Endothelial cell (in vitro differentiated cells): Measurements from ENCODE around the gene B4GALT1. TPM values are rescaled to one million over a fixed set of nuclear protein-coding genes. Genes with fewer than 3 reads are reported as not detected.
A peak's percentile ranks its signal among the peaks of the same experiment; 100 is the strongest.

ENCODE experiments used
- DNase-seq: peaks from one replicate; pipeline ENCODE4 v3.0.0; 2021; ENCODE audit warnings: low spot score
- H3K27ac Mint-ChIP-seq: one replicate; pipeline ENCODE4 v1.8.0; 2021; ENCODE audit warnings: mixed read lengths, inconsistent platforms; ENCODE audit not compliant: unreplicated experiment
- H3K27me3 Mint-ChIP-seq: one replicate; pipeline ENCODE4 v1.8.0; 2021; ENCODE audit warnings: mild to moderate bottlenecking, moderate library complexity, mixed read lengths, inconsistent platforms; ENCODE audit not compliant: unreplicated experiment
- H3K36me3 Mint-ChIP-seq: one replicate; pipeline ENCODE4 v1.8.0; 2021; ENCODE audit warnings: mild to moderate bottlenecking, low read depth, mixed read lengths, inconsistent platforms; ENCODE audit not compliant: unreplicated experiment
- H3K4me1 Mint-ChIP-seq: one replicate; pipeline ENCODE4 v1.8.0; 2021; ENCODE audit warnings: mild to moderate bottlenecking, mixed read lengths, inconsistent platforms; ENCODE audit not compliant: unreplicated experiment
- H3K4me3 Mint-ChIP-seq: one replicate; pipeline ENCODE4 v1.8.0; 2021; ENCODE audit warnings: mild to moderate bottlenecking, mixed read lengths, inconsistent platforms; ENCODE audit not compliant: unreplicated experiment
- H3K9me3 Mint-ChIP-seq: one replicate; pipeline ENCODE4 v1.8.0; 2021; ENCODE audit warnings: mixed read lengths, inconsistent platforms; ENCODE audit not compliant: unreplicated experiment
- CTCF ChIP-seq: fragments of 200-600 bp; sonication (generic); IDR thresholded peaks from one replicate; pipeline ENCODE4 v1.5.0; 2021; ENCODE audit warnings: antibody characterized with exemption; ENCODE audit not compliant: unreplicated experiment
- total RNA-seq: library from RNA; stranded (reverse); fragmentation: NEBNext Ultra II Directional; extraction: Animal tissue kit (Norgen Biotek cat#: 25700); gene quantifications from one replicate; pipeline ENCODE4 v1.2.1, GENCODE V29; 2021; ENCODE audit not compliant: unreplicated experiment

B4GALT1 gene
- total RNA-seq, 1 donor from 2014 or later: 86.7 TPM

DNA sequence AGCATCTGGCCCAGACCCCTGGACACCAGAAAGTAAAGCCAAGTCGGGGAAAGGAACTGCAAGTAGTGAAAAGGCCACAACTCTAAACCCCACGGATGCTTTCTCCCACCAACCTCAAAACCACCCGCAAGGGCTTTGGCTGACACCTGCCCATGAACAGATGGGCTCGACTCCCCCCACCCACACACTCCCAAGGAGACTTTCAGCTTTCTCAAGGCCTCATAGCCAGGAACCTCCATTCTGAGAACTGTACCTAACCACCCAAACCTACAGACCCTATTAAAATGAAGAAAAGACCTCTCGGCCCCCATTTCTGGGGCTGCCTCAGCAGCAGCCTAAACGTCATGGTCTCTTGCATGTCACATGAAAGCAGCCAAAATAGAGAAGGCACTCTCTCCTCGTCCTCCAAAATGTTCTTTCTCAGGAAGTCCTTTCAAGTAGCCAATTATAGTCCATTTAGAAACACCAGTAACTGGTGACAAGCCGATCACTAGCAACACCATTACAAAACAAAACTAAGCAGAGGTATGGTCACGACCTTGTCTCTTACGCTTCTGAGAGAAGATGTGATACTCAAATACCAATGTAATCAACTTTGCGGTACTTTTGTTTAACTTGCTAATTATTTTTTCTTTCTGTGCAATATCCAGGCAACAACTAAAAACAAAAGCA is 2.9 kb downstream of the B4GALT1 start:
- peaks cover 66% of the 10 kb centered on the region for H3K4me1 Mint-ChIP-seq
- H3K4me3 Mint-ChIP-seq: peak overlapping the region; percentile 78
- DNase-seq: no peak
- peaks cover 14% of the 10 kb centered on the region for H3K36me3 Mint-ChIP-seq
- H3K27me3 Mint-ChIP-seq: peaks cover 17% of the 10 kb centered on the region
- peak overlapping the region; percentile 74 for H3K27ac Mint-ChIP-seq
- no peak for TF ChIP-seq CTCF
- no peaks in the 10 kb centered on the region for H3K9me3 Mint-ChIP-seq

DNA sequence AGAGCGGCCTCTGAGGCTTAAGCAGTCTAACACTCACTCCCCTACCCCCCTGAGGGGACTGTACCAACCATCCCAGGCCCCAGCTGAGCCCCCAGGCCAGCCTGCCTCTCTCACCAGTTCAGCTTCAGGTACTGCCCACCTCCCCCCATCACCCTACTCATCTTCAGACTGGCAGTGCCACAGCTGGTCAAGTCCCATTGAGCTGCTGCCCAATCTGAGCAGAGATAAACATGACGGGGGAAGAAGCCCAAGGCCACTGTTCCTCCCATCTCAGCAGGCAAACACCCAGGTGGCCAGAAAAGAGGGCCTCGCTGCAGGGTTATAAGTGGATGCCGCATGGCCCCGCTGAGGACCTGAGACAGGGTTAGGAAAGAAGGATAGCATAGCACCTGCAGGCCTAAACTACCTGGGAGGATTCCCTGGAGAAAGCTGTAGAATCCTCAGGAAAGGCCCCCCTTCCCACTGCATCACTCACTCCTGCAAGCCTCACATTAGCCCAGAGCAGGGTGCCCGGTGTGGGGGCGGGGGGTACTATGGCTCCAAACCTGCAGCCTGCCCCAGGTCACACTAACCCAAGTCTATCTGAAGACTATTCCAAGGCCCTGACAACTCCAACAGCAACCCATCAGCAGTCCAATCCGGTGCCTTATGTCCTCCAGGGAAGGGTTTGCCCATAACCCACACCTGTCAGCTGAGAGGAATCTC is 3.6 kb downstream of the B4GALT1 start:
- Mint-ChIP-seq H3K4me1 (peaks cover 67% of the 10 kb centered on the region), H3K36me3 (peaks cover 8% of the 10 kb centered on the region), H3K4me3 (no peak overlapping the region), H3K9me3 (no peaks in the 10 kb centered on the region), H3K27ac (no peak overlapping the region), H3K27me3 (peaks cover 11% of the 10 kb centered on the region)
- no peak for DNase-seq
- no peak for TF ChIP-seq CTCF

GRCh38 chr9:33162721-33163311 is 4.3 kb downstream of the B4GALT1 start:
- Mint-ChIP-seq H3K27me3 (peaks cover 13% of the 10 kb centered on the region), H3K27ac (peak overlapping the region; percentile 61), H3K4me3 (no peak overlapping the region), H3K36me3 (peaks cover 5% of the 10 kb centered on the region), H3K9me3 (no peaks in the 10 kb centered on the region), H3K4me1 (peaks cover 72% of the 10 kb centered on the region)
- no peak for TF ChIP-seq CTCF
- no peak for DNase-seq

DNA sequence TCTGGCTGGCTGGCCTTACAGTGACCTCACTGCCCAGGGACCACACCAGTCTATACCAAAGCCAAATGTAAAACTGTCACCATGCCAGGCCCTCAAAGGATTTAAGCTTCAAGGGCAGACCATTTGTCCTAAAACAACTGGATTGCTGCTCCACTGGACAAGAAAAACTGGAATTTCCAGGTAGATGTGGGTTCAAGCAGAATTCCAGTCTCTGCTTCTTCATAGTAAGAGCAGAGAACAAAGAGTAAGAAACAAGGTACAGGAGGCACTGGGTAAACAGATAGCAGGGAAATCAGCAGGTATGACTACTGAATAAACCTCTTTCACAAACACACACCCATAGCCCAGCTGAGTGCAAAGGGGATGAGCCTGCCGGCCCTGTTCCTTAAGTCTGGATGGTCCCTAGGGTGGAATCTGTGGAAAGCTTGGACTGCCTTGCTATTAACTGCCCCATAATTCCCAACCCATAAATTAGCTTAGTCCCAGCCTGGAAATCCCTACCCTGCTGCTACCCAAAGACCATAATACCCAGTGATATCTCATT is 5.5 kb downstream of the B4GALT1 start:
- no peak overlapping the region for H3K27ac Mint-ChIP-seq
- H3K9me3 Mint-ChIP-seq: no peaks in the 10 kb centered on the region
- H3K36me3 Mint-ChIP-seq: peaks cover 5% of the 10 kb centered on the region
- peaks cover 75% of the 10 kb centered on the region for H3K4me1 Mint-ChIP-seq
- TF ChIP-seq CTCF: no peak
- DNase-seq: no peak
- peaks cover 11% of the 10 kb centered on the region for H3K27me3 Mint-ChIP-seq
- H3K4me3 Mint-ChIP-seq: no peak overlapping the region
